GM18951 (cell line): Measurements from ENCODE around the gene TFR2.

Source experiments
- POLR2A ChIP-seq: IDR thresholded peaks from 4 replicates; pipeline ENCODE4 v1.6.1; 2011; ENCODE audit warnings: mild to moderate bottlenecking; ENCODE audit not compliant: insufficient read length, insufficient read depth; ENCODE audit errors: extremely low read depth
- in situ Hi-C: fragments of 300-500 bp; cut with MboI; formaldehyde crosslinking; loops from one replicate; pipeline ENCODE4 v1.12.0; 2022; ENCODE audit warnings: low sequenced_read_pairs, mixed read lengths, inconsistent platforms; ENCODE audit not compliant: unreplicated experiment

The TFR2 gene

DNA sequence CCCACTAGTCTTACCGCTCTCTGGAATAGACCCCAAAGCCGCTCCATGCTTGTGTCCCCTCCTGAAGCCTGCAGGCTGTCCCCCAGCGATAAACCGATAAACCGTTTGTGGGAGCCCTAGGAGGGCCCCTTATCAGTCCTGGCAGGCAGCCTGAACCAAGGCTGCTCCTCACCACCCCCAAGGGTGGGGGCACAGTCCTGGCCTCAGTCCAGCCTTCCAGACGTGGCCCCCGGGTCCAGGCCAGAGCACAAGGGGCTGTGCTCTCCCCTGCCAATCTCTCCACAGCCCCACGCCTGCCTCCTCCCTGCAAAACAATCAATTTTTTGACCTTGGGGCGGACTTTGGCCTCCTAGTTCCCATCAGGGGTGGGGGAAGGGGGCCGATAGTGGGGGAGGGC is at the start of gene TFR2:
TSS of gene TFR2 (minus strand) at position 90 of the 397 bp plus-strand sequence. CDS start at position 47, 43 bp downstream.
- no peak for TF ChIP-seq POLR2A
- in situ Hi-C loops = no loop called here

GRCh38 chr7:100689230-100690135 is 48.1 kb upstream of the TFR2 start:
- in situ Hi-C loops = no loop called here
- TF ChIP-seq POLR2A = no peak

GRCh38 chr7:100688326-100688860 is 47.0 kb upstream of the TFR2 start:
- TF ChIP-seq POLR2A = no peak
- in situ Hi-C loops = no loop called here

DNA sequence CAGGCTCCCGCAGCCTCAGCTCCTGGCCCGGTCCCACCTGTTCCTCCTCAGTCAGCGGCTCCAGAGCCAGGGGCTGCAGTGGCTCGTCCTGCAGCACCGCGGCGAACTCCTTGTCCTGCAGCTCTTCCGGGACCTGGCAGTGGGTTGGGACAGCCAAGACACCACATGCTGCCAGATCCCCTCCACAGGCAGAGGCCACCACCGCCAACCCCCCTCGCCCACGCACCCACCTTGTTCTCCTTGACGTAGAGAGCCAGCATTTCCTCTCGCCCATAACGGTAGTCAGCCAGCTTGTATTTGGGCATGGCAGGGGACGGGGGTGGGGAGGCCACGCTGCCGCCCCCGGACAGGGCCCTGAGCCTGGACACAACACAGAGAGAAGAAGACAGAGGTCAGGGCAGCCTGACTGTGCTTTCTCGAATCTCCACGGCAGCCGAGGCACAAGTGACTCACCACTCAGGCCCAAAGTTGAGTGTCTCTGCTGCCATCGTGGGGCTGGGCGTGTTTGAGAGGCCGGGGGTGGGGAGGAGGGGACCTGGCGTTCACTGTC is 46.5 kb upstream of the TFR2 start:
- no peak for TF ChIP-seq POLR2A
- in situ Hi-C loops = no loop called here

DNA sequence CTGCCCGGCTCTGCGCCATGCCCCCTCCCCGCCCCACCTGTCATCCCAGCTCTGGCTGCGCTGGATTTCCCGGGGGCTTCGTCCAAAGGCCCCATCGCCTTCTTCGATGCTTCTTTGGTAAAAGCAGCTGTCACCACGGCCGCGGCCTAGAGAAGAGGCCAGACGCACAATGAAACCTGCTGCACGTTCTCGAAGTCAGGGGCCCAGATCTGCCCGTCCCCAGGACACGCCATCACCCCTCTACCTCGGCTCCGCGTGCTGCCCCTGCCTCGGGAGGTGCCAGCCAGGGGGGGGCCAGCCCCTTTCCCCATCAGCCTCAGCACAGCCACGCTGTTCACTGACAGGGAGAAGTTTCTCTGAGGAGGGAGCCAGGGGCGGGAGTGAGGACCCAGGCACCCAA is 45.9 kb upstream of the TFR2 start:
- no peak for TF ChIP-seq POLR2A
- in situ Hi-C loops = no loop called here

DNA sequence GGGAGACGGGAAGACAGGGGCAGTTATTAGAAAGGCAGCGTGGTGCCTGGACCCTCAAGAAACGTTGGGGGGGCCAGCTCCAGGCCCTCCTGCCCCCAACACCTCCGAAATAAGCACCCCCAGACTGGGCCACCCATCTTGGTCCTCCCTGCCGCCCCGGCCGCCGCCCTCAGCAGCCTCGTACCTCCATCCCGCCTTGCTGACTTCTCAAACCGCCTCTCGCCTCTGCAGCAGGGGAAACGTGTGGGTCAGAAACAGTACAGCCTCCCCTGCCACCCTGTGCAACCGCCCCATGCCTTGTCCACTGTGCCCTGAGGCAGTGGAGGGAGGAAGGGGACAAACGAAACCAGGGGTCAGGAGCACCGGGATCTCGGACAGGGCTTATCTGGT is 45.5 kb upstream of the TFR2 start:
- TF ChIP-seq POLR2A = no peak

DNA sequence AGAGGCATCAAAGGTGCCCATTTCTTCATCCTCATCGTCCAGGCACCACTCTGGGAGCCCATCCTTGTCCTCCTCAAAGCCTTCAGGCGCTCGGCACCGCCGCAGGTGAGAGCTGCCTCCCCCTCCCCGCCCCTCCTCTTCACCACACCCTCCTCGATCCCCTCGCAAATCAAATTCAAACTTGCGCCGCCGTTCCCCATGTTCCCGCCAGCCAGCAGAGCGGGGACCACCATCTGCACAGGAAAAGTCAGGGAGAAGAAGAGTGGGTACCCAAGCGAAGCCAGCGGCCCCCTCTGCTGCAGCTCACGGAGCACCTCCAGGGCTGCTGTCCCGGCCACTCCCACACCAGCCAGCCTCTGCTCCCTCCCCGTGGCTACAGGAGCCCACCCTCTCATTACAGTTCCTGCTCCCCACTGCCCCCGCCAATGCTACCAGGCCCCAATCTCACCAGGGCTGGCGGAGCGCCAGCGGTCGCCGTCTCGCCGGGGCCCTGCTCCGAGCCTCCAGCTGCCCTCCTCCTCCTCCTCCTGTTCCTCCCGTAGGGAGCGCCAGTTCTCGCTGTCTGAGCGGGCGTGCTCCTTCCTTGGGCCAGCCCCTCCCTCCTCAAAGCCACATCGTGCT is 45.0 kb upstream of the TFR2 start:
- in situ Hi-C loops = no loop called here
- TF ChIP-seq POLR2A = no peak

More for the DNA sequence above, 45.5 kb upstream of the TFR2 start:
- in situ Hi-C loops = no loop called here

GRCh38 chr7:100685631-100686145 is 44.3 kb upstream of the TFR2 start:
- in situ Hi-C loops = no loop called here
- no peak for TF ChIP-seq POLR2A

DNA sequence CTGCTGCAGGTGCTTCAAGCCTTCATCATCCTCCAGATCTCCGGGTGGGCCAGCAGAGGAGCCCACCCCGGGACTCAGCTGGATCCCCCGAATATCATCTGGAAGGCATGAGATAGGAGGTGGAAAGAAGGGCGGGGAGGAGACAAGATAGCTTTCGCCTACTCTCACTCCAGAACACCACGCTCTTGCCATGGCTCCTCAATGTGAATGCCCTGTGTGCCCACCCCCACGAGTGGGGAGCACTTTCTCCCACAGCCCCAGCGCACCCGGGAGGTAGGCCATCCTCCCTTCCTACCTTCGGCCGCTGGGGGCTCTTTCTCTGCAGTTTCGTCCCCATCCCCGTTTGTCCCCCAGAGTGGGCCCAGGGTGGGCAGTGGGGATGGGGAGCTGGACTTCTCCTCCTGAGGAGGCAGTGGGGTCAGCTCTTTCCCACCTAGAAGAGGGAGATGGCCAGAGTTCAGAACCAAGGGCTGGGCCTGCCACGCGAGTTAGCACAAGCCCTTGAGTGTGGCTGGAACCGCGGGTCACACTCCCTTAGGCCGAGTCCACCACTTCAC is 43.8 kb upstream of the TFR2 start:
- TF ChIP-seq POLR2A = no peak
- in situ Hi-C loops = no loop called here

DNA sequence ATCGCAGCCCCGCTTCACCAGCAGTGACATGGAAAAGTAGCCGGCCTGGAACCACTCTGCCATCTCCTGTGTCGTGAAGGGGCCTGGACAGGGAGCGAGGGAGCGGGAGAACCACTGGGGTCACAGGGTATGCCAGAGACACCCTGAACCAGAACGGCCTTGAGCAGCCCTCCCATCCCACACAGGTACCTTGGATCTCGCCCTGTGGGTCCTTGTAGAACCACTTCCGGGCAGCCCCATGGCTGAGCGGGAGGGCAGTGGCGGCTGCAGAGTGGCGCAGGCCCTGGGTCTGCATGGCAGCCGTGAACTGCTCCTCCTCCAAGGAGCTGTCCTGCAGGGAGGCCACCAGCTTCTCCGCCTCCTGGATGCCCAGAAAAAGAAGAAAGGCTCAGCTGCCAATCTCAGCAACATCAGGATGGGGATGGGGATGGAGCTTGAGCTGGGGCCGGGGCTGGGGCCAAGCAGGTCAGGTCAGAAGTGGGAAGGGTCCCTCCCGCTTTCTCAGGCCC is 43.2 kb upstream of the TFR2 start:
- in situ Hi-C loops = no loop called here

DNA sequence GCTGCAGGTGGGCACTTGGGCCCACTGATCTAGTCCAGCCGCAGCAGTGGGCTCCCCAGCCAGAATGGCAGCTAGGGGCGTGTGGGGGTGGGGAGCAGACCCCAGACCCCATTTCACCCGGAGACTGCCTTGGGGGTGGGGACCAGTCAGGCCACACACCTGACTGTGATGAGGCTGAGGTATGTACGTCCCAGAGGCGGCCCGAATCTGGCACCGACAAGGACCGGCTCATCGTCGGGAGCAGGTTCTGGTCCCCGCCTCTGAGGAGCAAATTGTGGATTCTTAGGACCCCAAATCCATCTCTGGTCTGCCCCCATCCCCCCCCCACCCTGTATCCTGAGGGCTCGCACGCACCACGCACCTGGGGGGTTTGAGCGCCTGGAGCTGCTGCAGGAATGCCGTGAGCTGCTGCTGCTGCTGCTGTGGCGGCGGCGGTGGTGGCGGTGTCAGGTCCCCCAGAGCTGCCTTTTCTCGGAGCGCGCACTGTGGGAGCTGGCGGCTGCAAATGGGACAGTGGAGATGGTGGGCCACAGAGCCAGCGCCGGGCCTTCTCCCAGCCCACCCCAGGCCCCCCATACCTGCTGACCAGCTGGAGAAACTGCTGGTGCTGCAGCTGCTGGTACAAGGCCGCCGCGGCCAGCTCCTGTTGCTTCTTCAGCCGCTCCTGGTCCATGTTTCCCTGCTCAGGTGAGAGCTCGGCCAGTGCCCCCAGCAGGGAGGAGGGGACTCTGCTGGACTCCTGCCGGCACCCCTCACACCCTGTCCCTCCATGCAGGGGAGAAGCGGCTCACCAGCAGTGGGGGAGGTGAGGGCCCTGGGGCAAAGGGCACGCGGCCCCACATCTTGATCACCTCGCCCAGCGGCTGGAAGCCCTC is 42.5 kb upstream of the TFR2 start:
- in situ Hi-C loops = no loop called here
- no peak for TF ChIP-seq POLR2A

More for the DNA sequence above, 43.2 kb upstream of the TFR2 start:
- TF ChIP-seq POLR2A = no peak
